Lower leg skin (tissue), 4 donors: ENCODE results near the gene IL10RA. TPM values are rescaled to one million over a fixed set of nuclear protein-coding genes. Genes with fewer than 3 reads are reported as not detected.

ENCODE experiments used
- DNase-seq, 2 donors: peaks; one replicate each; pipeline ENCODE4 v3.0.0-alpha.2; 2019; ENCODE audit warnings: low spot score in 2 of 2
- H3K4me3 ChIP-seq: fragments of 200-600 bp; sonication (generic); 2 replicates; pipeline ENCODE4 v1.5.1; 2017; ENCODE audit warnings: mild to moderate bottlenecking, low read depth; ENCODE audit not compliant: poor library complexity, severe bottlenecking
- POLR2A ChIP-seq, 2 donors: fragments of 450-650 bp; IDR thresholded peaks; one replicate each; pipeline ENCODE4 v1.6.1; 2016 to 2017; ENCODE audit warnings: antibody characterized with exemption in 2 of 2, mild to moderate bottlenecking in 1 of 2, moderate library complexity in 1 of 2
- WGBS, 2 donors: methylation state at CpG; one replicate each; pipeline ENCODE4 v1.1.5; 2018; 5-methylcytosine and 5-hydroxymethylcytosine counted together
- intact Hi-C: fragments of 100-400 bp; cut with DNase I; formaldehyde crosslinking; loops from one replicate; pipeline ENCODE4 v1.15.0; 2023; ENCODE audit warnings: low total_unique reads
- total RNA-seq, 4 donors: library from RNA; depleted of rRNA; stranded (reverse); fragments of >200 nt; gene quantifications; one replicate each; pipeline ENCODE4 v1.1.0, GENCODE V29; 2016
- TF ChIP-seq, protein P1 (sequence below), 3 donors: fragments of 450-650 bp; IDR thresholded peaks; one replicate each; pipeline ENCODE4 v1.5.1; 2016; ENCODE audit warnings: antibody characterized with exemption in 3 of 3, mild to moderate bottlenecking in 3 of 3, moderate library complexity in 2 of 3

Gene IL10RA
- total RNA-seq, 4 donors from 2014 or later, result 5.7 to 14.9 (median 8.1) TPM

GRCh38 chr11:118015385-118015841, 29.2 kb downstream of the IL10RA start:
- H3K4me3 ChIP-seq, result no peak overlapping the region
- no peak for DNase-seq
- TF ChIP-seq, protein P1, sequence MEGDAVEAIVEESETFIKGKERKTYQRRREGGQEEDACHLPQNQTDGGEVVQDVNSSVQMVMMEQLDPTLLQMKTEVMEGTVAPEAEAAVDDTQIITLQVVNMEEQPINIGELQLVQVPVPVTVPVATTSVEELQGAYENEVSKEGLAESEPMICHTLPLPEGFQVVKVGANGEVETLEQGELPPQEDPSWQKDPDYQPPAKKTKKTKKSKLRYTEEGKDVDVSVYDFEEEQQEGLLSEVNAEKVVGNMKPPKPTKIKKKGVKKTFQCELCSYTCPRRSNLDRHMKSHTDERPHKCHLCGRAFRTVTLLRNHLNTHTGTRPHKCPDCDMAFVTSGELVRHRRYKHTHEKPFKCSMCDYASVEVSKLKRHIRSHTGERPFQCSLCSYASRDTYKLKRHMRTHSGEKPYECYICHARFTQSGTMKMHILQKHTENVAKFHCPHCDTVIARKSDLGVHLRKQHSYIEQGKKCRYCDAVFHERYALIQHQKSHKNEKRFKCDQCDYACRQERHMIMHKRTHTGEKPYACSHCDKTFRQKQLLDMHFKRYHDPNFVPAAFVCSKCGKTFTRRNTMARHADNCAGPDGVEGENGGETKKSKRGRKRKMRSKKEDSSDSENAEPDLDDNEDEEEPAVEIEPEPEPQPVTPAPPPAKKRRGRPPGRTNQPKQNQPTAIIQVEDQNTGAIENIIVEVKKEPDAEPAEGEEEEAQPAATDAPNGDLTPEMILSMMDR (IDR thresholded peaks at IDR 0.05), result no peak
- TF ChIP-seq POLR2A (IDR thresholded peaks at IDR 0.05), result no peak
- intact Hi-C loops, result no loop called here
- WGBS, 2 donors, result 73 to 87% methylated on average over 11 of the region's 11 CpGs

DNA sequence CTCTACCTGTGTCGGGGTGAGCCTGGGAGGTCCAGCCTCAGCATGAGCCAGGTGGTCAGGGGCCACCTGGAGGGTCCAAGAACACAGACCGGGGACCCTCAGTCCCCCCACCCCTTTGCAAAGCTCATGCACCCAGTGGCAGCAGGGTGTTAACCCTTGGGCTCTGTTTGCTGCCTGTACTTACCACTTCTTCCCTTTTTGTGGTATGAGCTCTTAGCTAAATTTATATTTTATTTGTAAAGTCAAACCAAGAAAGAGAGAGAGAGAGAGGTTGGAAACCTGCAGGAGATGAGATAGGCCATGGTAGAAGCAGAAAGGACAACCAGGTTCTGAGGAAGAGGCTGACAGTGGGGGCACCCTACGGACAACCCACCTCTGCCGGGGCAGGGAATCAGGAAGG, 29.9 kb downstream of the IL10RA start:
- intact Hi-C loops, result no loop called here
- TF ChIP-seq, protein P1 (IDR thresholded peaks at IDR 0.05), result no peak
- no peak for TF ChIP-seq POLR2A (IDR thresholded peaks at IDR 0.05)
- no peak for DNase-seq
- WGBS, 2 donors, result 81 to 85% methylated on average over 4 of the region's 4 CpGs
- H3K4me3 ChIP-seq, result no peak overlapping the region

DNA sequence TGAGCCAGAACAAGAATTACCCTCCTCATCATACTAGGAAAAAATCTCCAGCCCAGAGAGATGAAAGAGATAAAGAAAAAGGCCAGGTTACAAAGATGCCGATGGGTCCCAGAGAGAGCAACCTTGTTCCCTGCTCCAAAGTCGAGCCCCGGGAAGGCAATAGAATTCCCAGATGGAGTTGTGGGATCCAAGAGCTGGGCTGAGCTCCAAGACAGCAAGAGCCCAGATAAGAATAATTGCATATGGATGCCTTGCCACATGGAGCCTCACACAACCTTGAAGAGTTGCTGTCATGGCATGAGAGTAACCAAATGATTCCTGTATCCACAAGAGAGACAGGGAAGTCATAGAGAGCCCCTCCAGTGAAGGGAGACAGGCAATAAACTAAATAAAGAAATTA, 30.9 kb downstream of the IL10RA start:
- WGBS, 2 donors, result 57 to 71% methylated on average over 3 of the region's 3 CpGs
- DNase-seq, result no peak
- no peak for TF ChIP-seq POLR2A (IDR thresholded peaks at IDR 0.05)
- TF ChIP-seq, protein P1 (IDR thresholded peaks at IDR 0.05), result no peak
- intact Hi-C loops, result no loop called here
- H3K4me3 ChIP-seq, result no peak overlapping the region

- no peak for DNase-seq
- TF ChIP-seq, protein P1 (IDR thresholded peaks at IDR 0.05), result no peak
- TF ChIP-seq POLR2A (IDR thresholded peaks at IDR 0.05), result no peak
- intact Hi-C loops, result no loop called here
- WGBS, 2 donors, result 63 to 73% methylated on average over 4 of the region's 4 CpGs
- H3K4me3 ChIP-seq, result no peak overlapping the region
Observed at GRCh38 chr11:118017631-118018315, 31.6 kb downstream of the IL10RA start.

GRCh38 chr11:118018401-118018800, 32.2 kb downstream of the IL10RA start:
- intact Hi-C loops, result no loop called here
- no peak overlapping the region for H3K4me3 ChIP-seq
- 92% methylated on average over 2 of the region's 2 CpGs for WGBS, 2 donors
- no peak for DNase-seq
- TF ChIP-seq POLR2A (IDR thresholded peaks at IDR 0.05), result no peak
- TF ChIP-seq, protein P1 (IDR thresholded peaks at IDR 0.05), result no peak

- no peak for DNase-seq
- no peak for TF ChIP-seq POLR2A (IDR thresholded peaks at IDR 0.05)
- TF ChIP-seq, protein P1 (IDR thresholded peaks at IDR 0.05), result no peak
- H3K4me3 ChIP-seq, result no peak overlapping the region
- 95% methylated on average over 1 of the region's 1 CpG for WGBS, 2 donors
- intact Hi-C loops, result no loop called here
Observed at GRCh38 chr11:118021146-118021545, 35.0 kb downstream of the IL10RA start.
